Chondrocyte (in vitro differentiated cells): ENCODE data around the gene MCM10. TPM values are rescaled to one million over a fixed set of nuclear protein-coding genes. Genes with fewer than 3 reads are reported as not detected.
A peak's percentile ranks its signal among the peaks of the same experiment; 100 is the strongest.

Experiments
- DNase-seq: peaks from one replicate; pipeline ENCODE4 v3.0.0; 2021; ENCODE audit warnings: mixed read lengths, low spot score
- H3K27ac Mint-ChIP-seq: one replicate; pipeline ENCODE4 v1.8.0; 2021; ENCODE audit warnings: mild to moderate bottlenecking, moderate library complexity, mixed read lengths; ENCODE audit not compliant: unreplicated experiment
- H3K27me3 Mint-ChIP-seq: 2 replicates; pipeline ENCODE4 v1.8.0; 2021; ENCODE audit warnings: low read depth, mixed read lengths
- H3K36me3 Mint-ChIP-seq: 2 replicates; pipeline ENCODE4 v1.8.0; 2021; ENCODE audit warnings: low read depth, mixed read lengths
- H3K4me1 Mint-ChIP-seq: 2 replicates; pipeline ENCODE4 v1.8.0; 2021; ENCODE audit warnings: low read depth, mild to moderate bottlenecking, mixed read lengths
- H3K4me3 Mint-ChIP-seq: one replicate; pipeline ENCODE4 v1.8.0; 2021; ENCODE audit warnings: mild to moderate bottlenecking, moderate library complexity, mixed read lengths; ENCODE audit not compliant: unreplicated experiment
- H3K9me3 Mint-ChIP-seq: 2 replicates; pipeline ENCODE4 v1.8.0; 2021; ENCODE audit warnings: low read depth, mixed read lengths
- CTCF ChIP-seq: fragments of 200-600 bp; sonication (generic); IDR thresholded peaks from 2 replicates; pipeline ENCODE4 v1.5.0; 2021; ENCODE audit warnings: antibody characterized with exemption, mild to moderate bottlenecking, moderate library complexity
- total RNA-seq: library from RNA; stranded (reverse); gene quantifications from 3 replicates; pipeline ENCODE4 v1.2.1, GENCODE V29; 2021

The MCM10 gene
- total RNA-seq, 1 donor from 2014 or later, result 2.2 TPM

GRCh38 chr10:13118784-13119410 is 42.5 kb upstream of the MCM10 start:
- H3K36me3 Mint-ChIP-seq, result peaks cover 65% of the 10 kb centered on the region

GRCh38 chr10:13120786-13121499 is 40.4 kb upstream of the MCM10 start:
- H3K4me1 Mint-ChIP-seq, result peaks cover 19% of the 10 kb centered on the region
- no peak overlapping the region for H3K4me3 Mint-ChIP-seq
- no peak for TF ChIP-seq CTCF
- DNase-seq, result no peak
- no peak overlapping the region for H3K27ac Mint-ChIP-seq
- peaks cover 70% of the 10 kb centered on the region for H3K36me3 Mint-ChIP-seq
- no peaks in the 10 kb centered on the region for H3K9me3 Mint-ChIP-seq
- H3K27me3 Mint-ChIP-seq, result no peaks in the 10 kb centered on the region

More at GRCh38 chr10:13118784-13119410, 42.5 kb upstream of the MCM10 start:
- H3K27me3 Mint-ChIP-seq, result no peaks in the 10 kb centered on the region
- peaks cover 19% of the 10 kb centered on the region for H3K4me1 Mint-ChIP-seq
- H3K9me3 Mint-ChIP-seq, result no peaks in the 10 kb centered on the region
- H3K4me3 Mint-ChIP-seq, result no peak overlapping the region
- peak overlapping the region; percentile 85 for H3K27ac Mint-ChIP-seq
- TF ChIP-seq CTCF, result no peak
- DNase-seq, result no peak

- Mint-ChIP-seq H3K36me3 (peaks cover 67% of the 10 kb centered on the region), H3K4me3 (no peak overlapping the region), H3K9me3 (no peaks in the 10 kb centered on the region), H3K27me3 (no peaks in the 10 kb centered on the region), H3K4me1 (peaks cover 19% of the 10 kb centered on the region), H3K27ac (no peak overlapping the region)
- TF ChIP-seq CTCF, result no peak
- no peak for DNase-seq
These were observed 39.9 kb upstream of the MCM10 start for GRCh38 chr10:13121500-13121854.

GRCh38 chr10:13136651-13137050 is 24.7 kb upstream of the MCM10 start:
- Mint-ChIP-seq H3K27ac (no peak overlapping the region), H3K4me1 (no peaks in the 10 kb centered on the region), H3K27me3 (no peaks in the 10 kb centered on the region), H3K36me3 (peaks cover 57% of the 10 kb centered on the region), H3K9me3 (no peaks in the 10 kb centered on the region), H3K4me3 (no peak overlapping the region)
- TF ChIP-seq CTCF, result no peak
- no peak for DNase-seq

- Mint-ChIP-seq H3K9me3 (peaks cover 1% of the 10 kb centered on the region), H3K4me1 (peaks cover 1% of the 10 kb centered on the region), H3K27me3 (no peaks in the 10 kb centered on the region), H3K4me3 (no peak overlapping the region), H3K27ac (no peak overlapping the region), H3K36me3 (peaks cover 49% of the 10 kb centered on the region)
- DNase-seq, result no peak
- no peak for TF ChIP-seq CTCF
These were observed 22.2 kb upstream of the MCM10 start for GRCh38 chr10:13139150-13139549.
